Measurements from ENCODE around the gene BAG1. TPM values are rescaled to one million over a fixed set of nuclear protein-coding genes. Genes with fewer than 3 reads are reported as not detected.
A peak's percentile ranks its signal among the peaks of the same experiment; 100 is the strongest.

The BAG1 gene
- total RNA-seq, 2 experiments from 2014 or later, result 52.7 to 56.6 TPM

GRCh38 chr9:33273972-33274328 lies 9.4 kb upstream of the BAG1 start:
- H3K4me1 Mint-ChIP-seq (ENCODE audit: low read depth), result peaks cover 5% of the 10 kb centered on the region
- intact Hi-C loops (cut with micrococcal nuclease), result no loop called here
- no peaks in the 10 kb centered on the region for H3K9me3 Mint-ChIP-seq
- ChIA-PET POLR2A (no interaction called here), CTCF (interaction anchor here (0.8 kb wide), 1 partner anchor 13 kb away, joined by 4 read pairs; no protein-coding TSS in a partner anchor)
- H3K36me3 Mint-ChIP-seq, result peaks cover 47% of the 10 kb centered on the region
- no peaks in the 10 kb centered on the region for H3K27me3 Mint-ChIP-seq
- no peak overlapping the region for H3K27ac Mint-ChIP-seq
- H3K4me3 Mint-ChIP-seq, result no peak overlapping the region
- DNase-seq, result no peak

- Mint-ChIP-seq H3K4me3 (no peak overlapping the region), H3K9me3 (no peaks in the 10 kb centered on the region), H3K27ac (no peak overlapping the region), H3K27me3 (no peaks in the 10 kb centered on the region), H3K36me3 (peaks cover 48% of the 10 kb centered on the region), H3K4me1 (ENCODE audit: low read depth) (peaks cover 5% of the 10 kb centered on the region)
- intact Hi-C loops (cut with micrococcal nuclease), result no loop called here
- ChIA-PET POLR2A (interaction anchor here (0.9 kb wide), 1 partner anchor 17 kb away, joined by 4 read pairs; the partner anchor contains the start of gene NFX1), CTCF (interaction anchor here (0.8 kb wide), 1 partner anchor 13 kb away, joined by 4 read pairs; no protein-coding TSS in a partner anchor)
- no peak for DNase-seq
Measured at GRCh38 chr9:33273266-33273971, 8.9 kb upstream of the BAG1 start.

- H3K27me3 Mint-ChIP-seq, result no peaks in the 10 kb centered on the region
- CTCF ChIA-PET, result interaction anchor here (0.9 to 1.4 kb wide), 2 partner anchors 9 to 143 kb away, joined by 3 to 5 read pairs; no protein-coding TSS in a partner anchor
- POLR2A ChIA-PET, result no interaction called here
- no peak overlapping the region for H3K4me3 Mint-ChIP-seq
- peaks cover 11% of the 10 kb centered on the region for H3K4me1 Mint-ChIP-seq (ENCODE audit: low read depth)
- DNase-seq, result no peak
- no peak overlapping the region for H3K27ac Mint-ChIP-seq
- H3K9me3 Mint-ChIP-seq, result no peaks in the 10 kb centered on the region
- intact Hi-C loops (cut with micrococcal nuclease), result no loop called here
- peaks cover 46% of the 10 kb centered on the region for H3K36me3 Mint-ChIP-seq
Measured at GRCh38 chr9:33272061-33272460, 7.6 kb upstream of the BAG1 start.

- H3K4me3 Mint-ChIP-seq, result no peak overlapping the region
- POLR2A ChIA-PET, result no interaction called here
- H3K36me3 Mint-ChIP-seq, result peaks cover 46% of the 10 kb centered on the region
Measured at GRCh38 chr9:33270146-33270545, 5.6 kb upstream of the BAG1 start.

GRCh38 chr9:33267151-33267767 lies 2.8 kb upstream of the BAG1 start:
- POLR2A ChIA-PET, result no interaction called here
- Mint-ChIP-seq H3K9me3 (no peaks in the 10 kb centered on the region), H3K27ac (peak overlapping the region; percentile 74), H3K36me3 (peaks cover 52% of the 10 kb centered on the region), H3K27me3 (no peaks in the 10 kb centered on the region), H3K4me1 (ENCODE audit: low read depth) (peaks cover 36% of the 10 kb centered on the region), H3K4me3 (peak overlapping the region; percentile 40)
- CTCF ChIA-PET, result interaction anchor here (1.2 kb wide), 1 partner anchor 23 kb away, joined by 3 read pairs; the partner anchor contains the start of gene NFX1
- intact Hi-C loops (cut with micrococcal nuclease), result loop anchor here (10.0 kb wide), 1 partner anchor 712 kb away; the partner anchor contains the start of genes SMIM27 and TOPORS
- DNase-seq, result no peak

More at GRCh38 chr9:33270146-33270545, 5.6 kb upstream of the BAG1 start:
- no peak overlapping the region for H3K27ac Mint-ChIP-seq
- H3K9me3 Mint-ChIP-seq, result no peaks in the 10 kb centered on the region
- intact Hi-C loops (cut with micrococcal nuclease), result no loop called here
- H3K27me3 Mint-ChIP-seq, result no peaks in the 10 kb centered on the region
- peaks cover 27% of the 10 kb centered on the region for H3K4me1 Mint-ChIP-seq (ENCODE audit: low read depth)
- DNase-seq, result no peak
- CTCF ChIA-PET, result interaction anchor here (1.3 kb wide), 1 partner anchor 44 kb away, joined by 3 read pairs; no protein-coding TSS in a partner anchor

GRCh38 chr9:33265211-33265865 lies 830 bp upstream of the BAG1 start:
- intact Hi-C loops (cut with micrococcal nuclease), result loop anchor here (2.0 to 10.0 kb wide), 3 partner anchors 107 to 711 kb away; partner anchors contain the start of genes AQP3, SMIM27 and TOPORS
- Mint-ChIP-seq H3K27me3 (no peaks in the 10 kb centered on the region), H3K4me1 (ENCODE audit: low read depth) (peaks cover 40% of the 10 kb centered on the region), H3K9me3 (no peaks in the 10 kb centered on the region), H3K36me3 (peaks cover 50% of the 10 kb centered on the region), H3K4me3 (peak overlapping the region; percentile 88), H3K27ac (peak overlapping the region; percentile 94)
- no peak for DNase-seq
- ChIA-PET POLR2A (interaction anchor here (3.2 kb wide), 1 partner anchor 240 kb away, joined by 16 read pairs; the partner anchor contains the start of gene DNAJA1), CTCF (no interaction called here)

GRCh38 chr9:33264003-33264472 lies 470 bp downstream of the BAG1 start:
- no peaks in the 10 kb centered on the region for H3K27me3 Mint-ChIP-seq
- peak overlapping the region; percentile 83 for H3K27ac Mint-ChIP-seq
- DNase-seq, result peak; percentile 55
- no peaks in the 10 kb centered on the region for H3K9me3 Mint-ChIP-seq
- ChIA-PET CTCF (interaction anchor here (0.5 to 1.0 kb wide), 2 partner anchors 14 to 62 kb away, joined by 3 to 4 read pairs; no protein-coding TSS in a partner anchor), POLR2A (interaction anchor here (0.7 to 3.2 kb wide), 7 partner anchors 9 to 239 kb away, joined by 3 to 16 read pairs (median 5); partner anchors contain the start of genes B4GALT1, DNAJA1 and NFX1)
- peaks cover 58% of the 10 kb centered on the region for H3K36me3 Mint-ChIP-seq
- H3K4me1 Mint-ChIP-seq (ENCODE audit: low read depth), result peaks cover 42% of the 10 kb centered on the region
- intact Hi-C loops (cut with micrococcal nuclease), result loop anchor here (1.0 to 10.0 kb wide), 12 partner anchors 26 to 709 kb away; partner anchors contain the start of genes APTX, AQP3, B4GALT1 and DNAJA1
- peak overlapping the region; percentile 91 for H3K4me3 Mint-ChIP-seq

GRCh38 chr9:33263131-33264002 lies 1.1 kb downstream of the BAG1 start:
- H3K4me1 Mint-ChIP-seq (ENCODE audit: low read depth), result peaks cover 42% of the 10 kb centered on the region
- CTCF ChIA-PET, result interaction anchor here (0.5 to 0.6 kb wide), 2 partner anchors 62 to 689 kb away, joined by 3 read pairs; no protein-coding TSS in a partner anchor
- peak; percentile 32 for DNase-seq

GRCh38 chr9:33260372-33260771 lies 4.1 kb downstream of the BAG1 start:
- H3K9me3 Mint-ChIP-seq, result no peaks in the 10 kb centered on the region
- intact Hi-C loops (cut with micrococcal nuclease), result loop anchor here (10.0 kb wide), 1 partner anchor 706 kb away; the partner anchor contains the start of genes SMIM27 and TOPORS

More at GRCh38 chr9:33263131-33264002, 1.1 kb downstream of the BAG1 start:
- POLR2A ChIA-PET, result interaction anchor here (0.7 to 3.2 kb wide), 5 partner anchors 8 to 238 kb away, joined by 3 to 16 read pairs (median 7); partner anchors contain the start of genes B4GALT1, DNAJA1 and NFX1
- H3K27me3 Mint-ChIP-seq, result no peaks in the 10 kb centered on the region
- H3K36me3 Mint-ChIP-seq, result peaks cover 63% of the 10 kb centered on the region
- H3K27ac Mint-ChIP-seq, result peak overlapping the region; percentile 83
- H3K4me3 Mint-ChIP-seq, result peak overlapping the region; percentile 91
- intact Hi-C loops (cut with micrococcal nuclease), result loop anchor here (1.0 to 10.0 kb wide), 12 partner anchors 27 to 709 kb away; partner anchors contain the start of genes APTX, AQP3, B4GALT1 and DNAJA1
- no peaks in the 10 kb centered on the region for H3K9me3 Mint-ChIP-seq

GRCh38 chr9:33257276-33257675 lies 7.2 kb downstream of the BAG1 start:
- ChIA-PET POLR2A (interaction anchor here (0.5 kb wide), 1 partner anchor 31 kb away, joined by 6 read pairs; no protein-coding TSS in a partner anchor), CTCF (interaction anchor here (2.7 kb wide), 1 partner anchor 30 kb away, joined by 8 read pairs; no protein-coding TSS in a partner anchor)
- H3K36me3 Mint-ChIP-seq, result peaks cover 65% of the 10 kb centered on the region
- H3K27ac Mint-ChIP-seq, result no peak overlapping the region
- intact Hi-C loops (cut with micrococcal nuclease), result loop anchor here (2.0 kb wide), 1 partner anchor 20 kb away; no protein-coding TSS in a partner anchor
- H3K9me3 Mint-ChIP-seq, result no peaks in the 10 kb centered on the region
- H3K4me1 Mint-ChIP-seq (ENCODE audit: low read depth), result peaks cover 8% of the 10 kb centered on the region
- H3K4me3 Mint-ChIP-seq, result no peak overlapping the region
- no peak for DNase-seq
- H3K27me3 Mint-ChIP-seq, result no peaks in the 10 kb centered on the region

More at GRCh38 chr9:33260372-33260771, 4.1 kb downstream of the BAG1 start:
- CTCF ChIA-PET, result no interaction called here
- H3K4me1 Mint-ChIP-seq (ENCODE audit: low read depth), result peaks cover 18% of the 10 kb centered on the region
- H3K27me3 Mint-ChIP-seq, result no peaks in the 10 kb centered on the region
- no peak overlapping the region for H3K27ac Mint-ChIP-seq
- POLR2A ChIA-PET, result no interaction called here
- H3K4me3 Mint-ChIP-seq, result no peak overlapping the region
- peaks cover 65% of the 10 kb centered on the region for H3K36me3 Mint-ChIP-seq
- no peak for DNase-seq
